ENCODE results near the gene LCP2.

Gene LCP2

GRCh38 chr5:170294556-170294955, 3.0 kb downstream of the LCP2 start:
- no peak for DNase-seq

- no peak for DNase-seq
Observed at GRCh38 chr5:170294057-170294456, 3.5 kb downstream of the LCP2 start.

- DNase-seq = peak; percentile 67
Observed at GRCh38 chr5:170293273-170293672, 4.3 kb downstream of the LCP2 start.

- DNase-seq = no peak
Observed at GRCh38 chr5:170292179-170293104, 5.1 kb downstream of the LCP2 start.

GRCh38 chr5:170290498-170290897, 7.1 kb downstream of the LCP2 start:
- no peak for DNase-seq

GRCh38 chr5:170289764-170290163, 7.8 kb downstream of the LCP2 start:
- no peak for DNase-seq

- DNase-seq = no peak
Observed at GRCh38 chr5:170289121-170289520, 8.5 kb downstream of the LCP2 start.

- no peak for DNase-seq
Observed at GRCh38 chr5:170288551-170288950, 9.0 kb downstream of the LCP2 start.

GRCh38 chr5:170288151-170288550, 9.4 kb downstream of the LCP2 start:
- DNase-seq = no peak

- no peak for DNase-seq
Observed at GRCh38 chr5:170287532-170287931, 10.0 kb downstream of the LCP2 start.

- DNase-seq = no peak
Observed at GRCh38 chr5:170286386-170286925, 11.1 kb downstream of the LCP2 start.

- no peak for DNase-seq
Observed at GRCh38 chr5:170285181-170285580, 12.4 kb downstream of the LCP2 start.

GRCh38 chr5:170284231-170284630, 13.3 kb downstream of the LCP2 start:
- no peak for DNase-seq

- no peak for DNase-seq
Observed at GRCh38 chr5:170283296-170283695, 14.3 kb downstream of the LCP2 start.

GRCh38 chr5:170280011-170280493, 17.5 kb downstream of the LCP2 start:
- no peak for DNase-seq

GRCh38 chr5:170279459-170279817, 18.1 kb downstream of the LCP2 start:
- DNase-seq = no peak

GRCh38 chr5:170278611-170279458, 18.7 kb downstream of the LCP2 start:
- peak; percentile 90 for DNase-seq

- DNase-seq = no peak
Observed at GRCh38 chr5:170277867-170278281, 19.7 kb downstream of the LCP2 start.

GRCh38 chr5:170276140-170276539, 21.4 kb downstream of the LCP2 start:
- DNase-seq = no peak

GRCh38 chr5:170275376-170275994, 22.1 kb downstream of the LCP2 start:
- DNase-seq = peak; percentile 36

- DNase-seq = peak; percentile 77
Observed at GRCh38 chr5:170273968-170274710, 23.4 kb downstream of the LCP2 start.
